CD4-positive, alpha-beta T cell treated with Interleukin-6 at 100 ng/mL for 8 hours (primary cell): ENCODE results near the gene ETV3L.

Experiments
- DNase-seq: peaks from one replicate; pipeline ENCODE4 v3.0.0-alpha.2; 2020; ENCODE audit warnings: mixed read lengths, low spot score

ETV3L gene

GRCh38 chr1:157099633-157100009, at the start of gene ETV3L:
Gene ETV3L, minus strand, starts transcription at chr1:157099808. Its CDS starts 285 bp downstream, at chr1:157099523.
- no peak for DNase-seq

GRCh38 chr1:157147906-157148700, 48.5 kb upstream of the ETV3L start:
- no peak for DNase-seq

- no peak for DNase-seq
Measured at GRCh38 chr1:157147037-157147436, 47.4 kb upstream of the ETV3L start.

- no peak for DNase-seq
Measured at GRCh38 chr1:157146244-157146643, 46.6 kb upstream of the ETV3L start.

GRCh38 chr1:157145076-157145475, 45.5 kb upstream of the ETV3L start:
- no peak for DNase-seq

- DNase-seq = no peak
Measured at GRCh38 chr1:157144509-157144908, 44.9 kb upstream of the ETV3L start.

- DNase-seq = no peak
Measured at GRCh38 chr1:157142765-157143423, 43.3 kb upstream of the ETV3L start.

- no peak for DNase-seq
Measured at GRCh38 chr1:157142201-157142600, 42.6 kb upstream of the ETV3L start.

GRCh38 chr1:157141212-157141855, 41.7 kb upstream of the ETV3L start:
- DNase-seq = no peak

- no peak for DNase-seq
Measured at GRCh38 chr1:157140063-157140588, 40.5 kb upstream of the ETV3L start.

GRCh38 chr1:157139052-157139715, 39.6 kb upstream of the ETV3L start:
- DNase-seq = peak; percentile 15

GRCh38 chr1:157138220-157139051, 38.8 kb upstream of the ETV3L start, which contains the start of gene ETV3:
Gene ETV3, minus strand, starts transcription at chr1:157138395. Its CDS starts 2,043 bp downstream, at chr1:157136352.
- DNase-seq = peak; percentile 86

GRCh38 chr1:157137408-157138219, 38.0 kb upstream of the ETV3L start:
- no peak for DNase-seq

- no peak for DNase-seq
Measured at GRCh38 chr1:157137046-157137407, 37.4 kb upstream of the ETV3L start.

GRCh38 chr1:157136133-157136532, 36.5 kb upstream of the ETV3L start:
- DNase-seq = no peak

- no peak for DNase-seq
Measured at GRCh38 chr1:157135646-157136045, 36.0 kb upstream of the ETV3L start.

GRCh38 chr1:157135070-157135469, 35.5 kb upstream of the ETV3L start:
- DNase-seq = no peak

- no peak for DNase-seq
Measured at GRCh38 chr1:157134442-157134841, 34.8 kb upstream of the ETV3L start.

- DNase-seq = peak; percentile 51
Measured at GRCh38 chr1:157133426-157133825, 33.8 kb upstream of the ETV3L start.

- no peak for DNase-seq
Measured at GRCh38 chr1:157132616-157133167, 33.1 kb upstream of the ETV3L start.
